Adrenal gland (tissue), 5 donors: Measurements from ENCODE around the gene MCF2L.

Experiments used
- CTCF ChIP-seq, 6 experiments: fragments of 450-650 bp in 4 of 6; fragments of 200-600 bp in 2 of 6; sonication (generic) in 1 of 6; IDR thresholded peaks; 1 replicate in 5 of 6; 2 replicates in 1 of 6; pipeline versions ENCODE4 v1.5.1 to v1.8.0; 2016 to 2021; ENCODE audit warnings: antibody characterized with exemption in 6 of 6, mild to moderate bottlenecking in 2 of 6, moderate library complexity in 1 of 6
- POLR2A ChIP-seq, 2 donors: fragments of 450-650 bp; IDR thresholded peaks; one replicate each; pipeline ENCODE4 v1.6.1; 2017; ENCODE audit warnings: antibody characterized with exemption in 2 of 2, mild to moderate bottlenecking in 2 of 2, moderate library complexity in 1 of 2
- donor health status: DM: no; HTN: no; CAD: no.

DNA sequence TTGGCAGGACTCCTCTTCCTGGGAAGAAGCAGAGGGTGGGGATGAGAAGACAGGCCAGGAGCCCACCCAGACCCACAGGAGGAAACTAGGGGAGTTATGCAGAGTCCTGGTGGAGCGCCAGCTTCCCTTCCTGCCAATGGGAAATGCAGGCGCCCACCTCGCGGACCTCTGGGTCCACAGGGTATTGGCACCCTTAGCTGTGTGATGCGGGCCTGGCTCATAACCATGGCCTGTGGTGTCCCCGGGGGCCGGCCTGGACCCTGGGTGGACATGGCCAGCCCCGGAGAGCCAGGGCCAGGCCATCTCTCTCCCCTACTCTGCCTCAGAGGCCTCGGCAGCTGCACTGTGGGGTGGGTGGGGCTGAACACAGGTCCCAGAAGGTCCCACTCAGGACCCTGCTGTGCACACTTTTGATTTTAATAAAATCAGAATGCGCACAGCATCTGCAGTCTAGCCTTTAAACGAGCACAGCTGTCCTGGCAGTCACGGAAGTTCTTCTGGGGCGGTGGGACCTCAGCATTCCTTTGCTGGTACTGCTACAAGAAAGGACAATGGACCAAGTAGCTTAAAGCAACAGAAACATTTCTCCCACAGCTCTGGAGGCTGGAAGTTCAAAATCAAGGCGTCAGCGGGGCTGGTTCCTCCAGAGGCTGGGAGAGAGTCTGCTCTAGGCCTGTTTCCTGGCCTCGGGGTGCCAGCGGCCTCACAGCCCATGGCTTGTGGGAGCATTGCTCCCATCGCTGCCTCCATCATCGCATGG, 155.4 kb downstream of the MCF2L start:
- TF ChIP-seq CTCF (IDR thresholded peaks at IDR 0.05) = no peak
- no peak for TF ChIP-seq POLR2A (IDR thresholded peaks at IDR 0.05)
